Spleen (tissue), 11 donors: ENCODE results near the gene ADRA2A. TPM values are rescaled to one million over a fixed set of nuclear protein-coding genes. Genes with fewer than 3 reads are reported as not detected.

Source experiments
- DNase-seq: peaks from one replicate; pipeline ENCODE4 v3.0.0-alpha.2; 2020
- H3K27ac ChIP-seq, 8 donors: fragments of 200-600 bp; sonication (generic) in 7 of 8; 1 replicate in 4 of 8; 2 replicates in 4 of 8; pipeline versions ENCODE4 v1.5.0 to v1.8.0; 2016 to 2021; ENCODE audit warnings: inconsistent platforms in 4 of 8, mild to moderate bottlenecking in 4 of 8, moderate library complexity in 1 of 8
- H3K27me3 ChIP-seq, 7 donors: fragments of 200-600 bp; sonication (generic) in 6 of 7; replicated peaks in 1 of 7; 1 replicate in 4 of 7; 2 replicates in 3 of 7; pipeline versions ENCODE4 v1.5.0 to v1.8.0; 2016 to 2021; ENCODE audit warnings: inconsistent platforms in 3 of 7, mild to moderate bottlenecking in 1 of 7
- H3K36me3 ChIP-seq, 6 donors: fragments of 200-600 bp; sonication (generic) in 5 of 6; 1 replicate in 4 of 6; 2 replicates in 2 of 6; pipeline versions ENCODE4 v1.5.0 to v1.8.0; 2016 to 2021; ENCODE audit warnings: inconsistent platforms in 2 of 6
- H3K4me1 ChIP-seq, 6 donors: fragments of 200-600 bp; sonication (generic) in 5 of 6; 1 replicate in 3 of 6; 2 replicates in 3 of 6; pipeline versions ENCODE4 v1.5.0 to v1.8.0; 2016 to 2021; ENCODE audit warnings: inconsistent platforms in 3 of 6
- H3K4me3 ChIP-seq, 8 donors: fragments of 200-600 bp; sonication (generic) in 7 of 8; 1 replicate in 4 of 8; 2 replicates in 4 of 8; pipeline versions ENCODE4 v1.5.0 to v1.8.0; 2016 to 2021; ENCODE audit warnings: inconsistent platforms in 4 of 8, mild to moderate bottlenecking in 4 of 8, moderate library complexity in 2 of 8
- H3K9me3 ChIP-seq, 8 donors: fragments of 200-600 bp; sonication (generic) in 7 of 8; 1 replicate in 4 of 8; 2 replicates in 4 of 8; pipeline versions ENCODE4 v1.5.0 to v1.8.0; 2016 to 2021; ENCODE audit warnings: inconsistent platforms in 4 of 8
- POLR2A ChIP-seq, 3 donors: fragments of 450-650 bp; IDR thresholded peaks; one replicate each; pipeline ENCODE4 v1.5.1; 2017; ENCODE audit warnings: antibody characterized with exemption in 3 of 3, mild to moderate bottlenecking in 1 of 3
- POLR2AphosphoS5 ChIP-seq, 3 donors: sonication (generic); formaldehyde crosslinking; IDR thresholded peaks; one replicate each; pipeline ENCODE4 v1.5.1; 2017; ENCODE audit warnings: antibody characterized with exemption in 3 of 3
- WGBS, 5 donors: extraction: QIAGEN DNeasy Blood & Tissue Kit in 3 of 5; methylation state at CpG; one replicate each; pipeline versions ENCODE4 v1.1.5 to v1.1.7; 2013 to 2018; 5-methylcytosine and 5-hydroxymethylcytosine counted together
- intact Hi-C: fragments of 100-400 bp; cut with DNase I; formaldehyde crosslinking; loops from one replicate; pipeline ENCODE4 v1.15.0; 2023; ENCODE audit warnings: low total_unique reads
- polyA plus RNA-seq, 3 donors: library from polyadenylated mRNA; stranded (reverse); fragments of 200-250 nt; gene quantifications; one replicate each; pipeline ENCODE4 v1.2.1, GENCODE V29; 2013
- total RNA-seq, 7 donors: library from RNA; depleted of rRNA in 3 of 7; stranded (reverse); fragments of >200 nt in 3 of 7; fragmentation: NEBNext Ultra II Directional in 4 of 7; extraction: Animal tissue kit (Norgen Biotek cat#: 25700) in 4 of 7; gene quantifications; one replicate each; pipeline versions ENCODE4 v1.1.0 to v1.2.1, GENCODE V29; 2016 to 2021
- TF ChIP-seq, protein P1 (sequence below), 11 experiments: fragments of 200-600 bp in 7 of 11; fragments of 450-650 bp in 4 of 11; sonication (generic) in 4 of 11; IDR thresholded peaks in 8 of 11; conservative IDR thresholded peaks in 3 of 11; 1 replicate in 7 of 11; 2 replicates in 4 of 11; pipeline versions ENCODE4 v1.4.0 to v1.8.0; 2016 to 2021; ENCODE audit warnings: antibody characterized with exemption in 11 of 11, inconsistent platforms in 4 of 11, mild to moderate bottlenecking in 1 of 11
- donor health status: healthy with polysubstance abuse.
- donor health status: DM: no; HTN: no; CAD: no; lungs with moderate emphysema.
- donor health status: DM: no; HTN: no; CAD: no.
- donor health status: Bipolar disorder and iron deficiency.
- donor health status: healthy.
- donor health status: DM: no; HTN: no; CAD: no.
- donor health status: DM: yes; HTN: yes; CAD: no.

ADRA2A gene
- total and polyA plus RNA-seq, 10 donors: 0.35 to 48.1 (median 11.0) TPM

- intact Hi-C loops: no loop called here
- 66 to 74% (median 71%) methylated on average over 10 to 12 of the region's 12 CpGs for WGBS, 5 donors
- no peak for DNase-seq
- Histone ChIP-seq H3K4me1 (peaks cover 2 to 12% (median 10%) of the 10 kb centered on the region in 6 donors), H3K27ac (no peak overlapping the region), H3K4me3 (no peak overlapping the region), H3K27me3 (peaks cover 0 to 31% (median 20%) of the 10 kb centered on the region in 7 donors), H3K36me3 (no peaks in the 10 kb centered on the region), H3K9me3 (peaks cover 0 to 7% (median 0%) of the 10 kb centered on the region in 8 donors)
- TF ChIP-seq POLR2A (IDR thresholded peaks at IDR 0.05) (no peak), POLR2AphosphoS5 (IDR thresholded peaks at IDR 0.05) (no peak)
- TF ChIP-seq, protein P1, sequence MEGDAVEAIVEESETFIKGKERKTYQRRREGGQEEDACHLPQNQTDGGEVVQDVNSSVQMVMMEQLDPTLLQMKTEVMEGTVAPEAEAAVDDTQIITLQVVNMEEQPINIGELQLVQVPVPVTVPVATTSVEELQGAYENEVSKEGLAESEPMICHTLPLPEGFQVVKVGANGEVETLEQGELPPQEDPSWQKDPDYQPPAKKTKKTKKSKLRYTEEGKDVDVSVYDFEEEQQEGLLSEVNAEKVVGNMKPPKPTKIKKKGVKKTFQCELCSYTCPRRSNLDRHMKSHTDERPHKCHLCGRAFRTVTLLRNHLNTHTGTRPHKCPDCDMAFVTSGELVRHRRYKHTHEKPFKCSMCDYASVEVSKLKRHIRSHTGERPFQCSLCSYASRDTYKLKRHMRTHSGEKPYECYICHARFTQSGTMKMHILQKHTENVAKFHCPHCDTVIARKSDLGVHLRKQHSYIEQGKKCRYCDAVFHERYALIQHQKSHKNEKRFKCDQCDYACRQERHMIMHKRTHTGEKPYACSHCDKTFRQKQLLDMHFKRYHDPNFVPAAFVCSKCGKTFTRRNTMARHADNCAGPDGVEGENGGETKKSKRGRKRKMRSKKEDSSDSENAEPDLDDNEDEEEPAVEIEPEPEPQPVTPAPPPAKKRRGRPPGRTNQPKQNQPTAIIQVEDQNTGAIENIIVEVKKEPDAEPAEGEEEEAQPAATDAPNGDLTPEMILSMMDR (IDR thresholded peaks at IDR 0.05 in 8 of 11, conservative IDR thresholded peaks at IDR 0.05 in 3 of 11): no peak
Measured at GRCh38 chr10:111082102-111082975, 5.5 kb downstream of the ADRA2A start.

DNA sequence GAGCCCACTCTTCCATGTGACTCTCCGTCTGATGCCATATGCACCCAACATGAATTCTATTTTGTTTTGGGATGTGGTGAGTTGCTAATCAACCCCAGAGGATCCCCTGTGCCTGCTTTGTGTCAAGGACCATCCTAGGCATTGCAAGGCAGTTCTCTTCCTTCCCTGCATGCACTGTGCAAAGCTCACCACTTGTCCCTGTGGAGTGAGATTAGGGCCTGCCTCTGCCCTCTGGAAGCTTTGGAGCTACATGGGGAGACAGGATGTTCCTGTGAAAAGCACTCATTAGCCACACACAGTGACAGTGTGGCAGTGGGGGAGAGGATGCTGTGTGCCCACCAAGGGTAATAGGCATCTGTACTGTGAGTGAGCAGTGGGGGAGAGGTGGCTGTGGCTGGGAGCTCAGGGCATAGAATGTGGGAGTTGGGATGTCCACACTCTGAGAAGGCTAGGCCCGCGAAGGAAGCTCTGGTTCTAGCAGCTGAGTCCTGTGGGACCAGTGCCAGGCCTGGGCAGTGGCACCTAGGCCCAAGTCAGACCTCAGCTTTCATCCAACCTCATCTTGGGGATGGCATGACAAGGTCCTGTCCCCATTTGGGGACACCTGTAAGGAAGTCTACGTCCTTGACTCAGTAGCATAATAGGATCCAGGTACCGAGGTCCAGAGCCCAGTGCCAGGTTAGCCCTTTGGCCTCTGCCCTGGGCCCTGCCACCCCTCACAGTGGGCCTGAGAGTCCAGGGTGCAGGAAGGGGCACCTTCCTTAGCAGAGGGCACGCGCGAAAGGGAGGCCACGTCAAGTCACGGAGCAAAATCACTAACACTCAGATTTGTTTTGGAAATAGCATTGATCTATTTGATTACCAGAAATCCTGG lies 6.6 kb downstream of the ADRA2A start:
- no peak overlapping the region for H3K27ac ChIP-seq
- peaks cover 0 to 20% (median 9%) of the 10 kb centered on the region in 7 donors for H3K27me3 ChIP-seq
- H3K9me3 ChIP-seq: peaks cover 0 to 4% (median 0%) of the 10 kb centered on the region in 8 donors
- intact Hi-C loops: no loop called here
- TF ChIP-seq, protein P1 (IDR thresholded peaks at IDR 0.05 in 8 of 11, conservative IDR thresholded peaks at IDR 0.05 in 3 of 11): no peak
- TF ChIP-seq POLR2AphosphoS5 (IDR thresholded peaks at IDR 0.05) (no peak), POLR2A (IDR thresholded peaks at IDR 0.05) (no peak)
- no peak for DNase-seq
- peaks cover 0 to under 1% (median under 1%) of the 10 kb centered on the region in 6 donors for H3K4me1 ChIP-seq
- no peak overlapping the region for H3K4me3 ChIP-seq
- no peaks in the 10 kb centered on the region for H3K36me3 ChIP-seq
- 91 to 99% (median 95%) methylated on average over 8 to 10 of the region's 10 CpGs for WGBS, 5 donors

- no peaks in the 10 kb centered on the region for H3K36me3 ChIP-seq
- H3K27ac ChIP-seq: no peak overlapping the region
- peaks cover 0 to 8% (median 0%) of the 10 kb centered on the region in 7 donors for H3K27me3 ChIP-seq
- H3K9me3 ChIP-seq: no peaks in the 10 kb centered on the region
- H3K4me1 ChIP-seq: no peaks in the 10 kb centered on the region
- H3K4me3 ChIP-seq: no peak overlapping the region
- TF ChIP-seq, protein P1 (IDR thresholded peaks at IDR 0.05 in 8 of 11, conservative IDR thresholded peaks at IDR 0.05 in 3 of 11): no peak
- TF ChIP-seq POLR2A (IDR thresholded peaks at IDR 0.05) (no peak), POLR2AphosphoS5 (IDR thresholded peaks at IDR 0.05) (no peak)
- no peak for DNase-seq
- WGBS, 5 donors: 81 to 90% (median 88%) methylated on average over 13 to 14 of the region's 14 CpGs
- intact Hi-C loops: no loop called here
Measured at GRCh38 chr10:111084366-111085255, 7.8 kb downstream of the ADRA2A start.
